Lung (tissue), 12 donors: ENCODE data around the gene SLIT1. TPM values are rescaled to one million over a fixed set of nuclear protein-coding genes. Genes with fewer than 3 reads are reported as not detected.

Experiments used
- ATAC-seq: fragments of 200-7000 bp; cut with Tn5 transposase; one replicate; pipeline ENCODE4 v1.9.1; 2020; ENCODE audit warnings: moderate number of reproducible peaks; ENCODE audit not compliant: insufficient read depth, low FRiP score
- DNase-seq, 3 donors: peaks; one replicate each; pipeline ENCODE4 v3.0.0-alpha.2; 2013 to 2017
- H3K27ac ChIP-seq, 2 donors: one replicate each; pipeline ENCODE4 v1.5.1; 2013; ENCODE audit warnings: mild to moderate bottlenecking in 2 of 2, moderate library complexity in 2 of 2, control low read depth in 1 of 2, inconsistent platforms in 1 of 2, low read depth in 1 of 2, low read length in 1 of 2
- H3K27me3 ChIP-seq, 3 donors: one replicate each; pipeline ENCODE4 v1.5.1; 2013; ENCODE audit warnings: low read length in 2 of 3; ENCODE audit not compliant: control insufficient read depth in 3 of 3, insufficient read depth in 3 of 3
- H3K36me3 ChIP-seq, 4 donors: one replicate each; pipeline ENCODE4 v1.5.1; 2013; ENCODE audit warnings: low read length in 4 of 4, mild to moderate bottlenecking in 1 of 4, moderate library complexity in 1 of 4; ENCODE audit not compliant: control insufficient read depth in 4 of 4, insufficient read depth in 4 of 4
- H3K4me1 ChIP-seq, 5 donors: one replicate each; pipeline ENCODE4 v1.5.1; 2013; ENCODE audit warnings: low read length in 5 of 5, mild to moderate bottlenecking in 2 of 5, moderate library complexity in 1 of 5; ENCODE audit not compliant: control insufficient read depth in 5 of 5, insufficient read depth in 5 of 5
- H3K4me3 ChIP-seq: one replicate; pipeline ENCODE4 v1.5.1; 2013; ENCODE audit warnings: mild to moderate bottlenecking, control low read depth, moderate library complexity
- H3K9ac ChIP-seq, 2 donors: one replicate each; pipeline ENCODE4 v1.5.1; 2013; ENCODE audit warnings: low read length in 2 of 2, control low read depth in 1 of 2; ENCODE audit not compliant: insufficient read depth in 1 of 2
- H3K9me3 ChIP-seq, 4 donors: one replicate each; pipeline ENCODE4 v1.5.1; 2013; ENCODE audit warnings: low read length in 3 of 4, mild to moderate bottlenecking in 1 of 4, moderate library complexity in 1 of 4; ENCODE audit not compliant: control insufficient read depth in 4 of 4, insufficient read depth in 3 of 4
- WGBS, 2 donors: extraction: QIAGEN DNeasy Blood & Tissue Kit; methylation state at CpG; one replicate each; pipeline ENCODE4 v1.1.7; 2013; 5-methylcytosine and 5-hydroxymethylcytosine counted together
- polyA plus RNA-seq, 2 donors: library from polyadenylated mRNA; stranded (reverse); fragments of 200-250 nt; gene quantifications; one replicate each; pipeline ENCODE4 v1.2.1, GENCODE V29; 2013
- total RNA-seq, 2 donors: library from RNA; depleted of rRNA in 1 of 2; stranded (reverse); fragments of >200 nt in 1 of 2; gene quantifications; one replicate each; pipeline ENCODE4 v1.2.1, GENCODE V29; 2014 to 2021
- TF ChIP-seq, protein P1 (sequence below): IDR thresholded peaks from 2 replicates; pipeline ENCODE4 v1.5.1; 2012; ENCODE audit warnings: mild to moderate bottlenecking; ENCODE audit errors: control extremely low read depth, extremely low read depth
- donor health status: control.
- donor health status: control.
- donor health status: Bipolar disorder and iron deficiency.
- donor health status: healthy.
- donor health status: DM: yes; HTN: yes; CAD: no.

Gene SLIT1
- total and polyA plus RNA-seq, 4 donors: 0.39 to 5.6 (median 0.57) TPM

DNA sequence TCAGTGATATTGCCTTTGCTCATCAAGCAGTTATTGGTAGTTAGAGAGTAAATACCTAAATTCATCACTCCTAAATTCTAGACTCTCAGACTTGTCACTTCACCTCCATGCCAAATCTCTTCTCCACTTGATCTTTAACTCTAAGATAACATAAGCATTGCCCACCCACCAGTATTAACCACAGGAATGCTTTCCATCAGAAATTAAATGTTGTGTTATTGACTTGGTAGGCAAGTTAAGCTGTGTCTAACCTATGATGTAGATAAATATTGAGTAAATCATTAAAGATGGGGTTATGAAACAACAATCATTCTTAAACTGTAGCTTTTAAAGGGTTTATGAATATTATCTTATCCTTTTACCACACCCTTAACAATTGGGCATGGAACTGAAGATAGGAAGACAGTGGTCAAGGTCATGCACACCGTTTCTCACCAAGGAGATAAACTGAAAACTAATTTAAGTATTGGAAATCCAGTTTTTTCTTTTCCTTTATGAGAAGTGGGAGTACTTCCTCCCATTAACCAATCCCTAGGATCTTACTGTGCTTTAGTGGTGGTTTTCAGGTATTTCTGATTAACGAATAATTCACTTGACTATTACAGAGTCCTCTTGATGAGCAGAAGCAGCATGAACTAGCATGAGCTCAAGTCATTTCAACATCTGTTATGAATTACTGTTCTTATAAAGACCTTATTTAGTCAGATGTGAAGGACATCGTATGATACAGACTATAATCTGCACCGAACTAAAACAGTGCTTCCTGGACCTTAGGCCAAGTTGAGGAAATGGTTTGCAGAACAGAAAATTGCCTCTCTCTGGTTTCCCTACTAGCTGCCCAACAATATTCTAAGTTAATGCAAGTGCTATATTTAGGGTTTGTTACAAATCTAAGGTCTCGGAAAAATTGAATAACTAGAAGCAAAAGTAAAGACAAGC, 211.7 kb downstream of the SLIT1 start:
- DNase-seq (no peak), ATAC-seq (no peak)
- Histone ChIP-seq H3K27ac (no peak overlapping the region), H3K4me3 (no peak overlapping the region), H3K36me3 (no peaks in the 10 kb centered on the region), H3K4me1 (no peaks in the 10 kb centered on the region), H3K9me3 (no peaks in the 10 kb centered on the region), H3K9ac (no peak overlapping the region), H3K27me3 (no peaks in the 10 kb centered on the region)
- WGBS, 2 donors: 78 to 79% methylated on average over 5 of the region's 5 CpGs
- TF ChIP-seq, protein P1, sequence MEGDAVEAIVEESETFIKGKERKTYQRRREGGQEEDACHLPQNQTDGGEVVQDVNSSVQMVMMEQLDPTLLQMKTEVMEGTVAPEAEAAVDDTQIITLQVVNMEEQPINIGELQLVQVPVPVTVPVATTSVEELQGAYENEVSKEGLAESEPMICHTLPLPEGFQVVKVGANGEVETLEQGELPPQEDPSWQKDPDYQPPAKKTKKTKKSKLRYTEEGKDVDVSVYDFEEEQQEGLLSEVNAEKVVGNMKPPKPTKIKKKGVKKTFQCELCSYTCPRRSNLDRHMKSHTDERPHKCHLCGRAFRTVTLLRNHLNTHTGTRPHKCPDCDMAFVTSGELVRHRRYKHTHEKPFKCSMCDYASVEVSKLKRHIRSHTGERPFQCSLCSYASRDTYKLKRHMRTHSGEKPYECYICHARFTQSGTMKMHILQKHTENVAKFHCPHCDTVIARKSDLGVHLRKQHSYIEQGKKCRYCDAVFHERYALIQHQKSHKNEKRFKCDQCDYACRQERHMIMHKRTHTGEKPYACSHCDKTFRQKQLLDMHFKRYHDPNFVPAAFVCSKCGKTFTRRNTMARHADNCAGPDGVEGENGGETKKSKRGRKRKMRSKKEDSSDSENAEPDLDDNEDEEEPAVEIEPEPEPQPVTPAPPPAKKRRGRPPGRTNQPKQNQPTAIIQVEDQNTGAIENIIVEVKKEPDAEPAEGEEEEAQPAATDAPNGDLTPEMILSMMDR: no peak

DNA sequence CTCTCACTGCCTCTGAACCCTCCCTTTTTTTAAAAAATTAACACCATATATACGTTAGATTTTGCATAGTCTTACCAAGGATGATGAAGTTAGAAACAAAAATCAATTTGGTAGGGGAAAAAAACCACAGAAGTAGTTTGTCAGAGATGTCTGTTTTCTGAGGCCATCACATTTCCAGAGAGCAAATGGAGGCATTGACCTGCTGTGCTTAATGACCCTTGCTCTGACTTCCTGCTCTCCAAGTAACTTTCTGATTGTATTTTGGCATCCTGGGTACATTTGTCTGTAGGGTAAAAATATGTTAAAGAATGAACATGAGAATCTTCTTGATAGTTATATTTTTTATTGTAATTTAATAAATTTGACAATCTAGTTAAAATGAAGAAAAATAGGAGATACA, 213.5 kb downstream of the SLIT1 start:
- H3K4me1 ChIP-seq: no peaks in the 10 kb centered on the region
- ATAC-seq (no peak), DNase-seq (no peak)
- TF ChIP-seq, protein P1: no peak
- no peaks in the 10 kb centered on the region for H3K36me3 ChIP-seq
- WGBS, 2 donors: 95% methylated on average over 1 of the region's 1 CpG
- no peak overlapping the region for H3K9ac ChIP-seq
- H3K27me3 ChIP-seq: no peaks in the 10 kb centered on the region
- H3K27ac ChIP-seq: no peak overlapping the region
- no peaks in the 10 kb centered on the region for H3K9me3 ChIP-seq
- no peak overlapping the region for H3K4me3 ChIP-seq

DNA sequence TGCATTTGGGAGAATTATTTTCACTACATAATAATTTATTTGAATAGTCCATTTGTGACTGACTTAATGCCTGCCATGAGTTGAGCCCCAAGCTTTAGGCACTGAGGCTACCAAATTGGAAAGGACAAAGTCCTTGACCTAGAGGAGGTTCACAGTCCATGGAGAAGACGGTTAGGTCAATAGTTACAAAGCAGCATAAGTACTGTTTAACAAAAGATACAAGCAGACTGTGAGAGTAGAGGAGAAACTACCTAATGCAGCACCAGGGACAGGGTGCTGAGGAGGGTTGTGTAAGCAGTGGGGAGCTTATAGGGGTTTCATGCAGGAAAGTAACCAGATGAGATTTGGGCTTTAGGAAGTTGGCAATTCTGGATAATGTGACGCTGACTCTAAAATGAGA, 214.4 kb downstream of the SLIT1 start:
- ATAC-seq (no peak), DNase-seq (no peak)
- no peak overlapping the region for H3K27ac ChIP-seq
- H3K9ac ChIP-seq: no peak overlapping the region
- no peak overlapping the region for H3K4me3 ChIP-seq
- WGBS, 2 donors: 84 to 96% methylated on average over 2 of the region's 2 CpGs
- no peaks in the 10 kb centered on the region for H3K36me3 ChIP-seq
- no peaks in the 10 kb centered on the region for H3K9me3 ChIP-seq
- TF ChIP-seq, protein P1: no peak
- no peaks in the 10 kb centered on the region for H3K4me1 ChIP-seq
- H3K27me3 ChIP-seq: no peaks in the 10 kb centered on the region
